ENCODE measurements around the gene SLC25A19.
"Not testable (repeated sequence)": the region's sequence is repeated elsewhere in the genome, so short reads cannot be mapped to it uniquely, and the experiment has no call there.

Gene SLC25A19

GRCh38 chr17:75301502-75302206, 12.4 kb upstream of the SLC25A19 start:
- no peak for DNase-seq (ENCODE audit: low read depth in 2 of 2)

GRCh38 chr17:75301049-75301448, 11.8 kb upstream of the SLC25A19 start:
- no peak for DNase-seq (ENCODE audit: low read depth in 2 of 2)

- DNase-seq (ENCODE audit: low read depth in 2 of 2) = no peak
Observed at GRCh38 chr17:75300280-75300679, 11.0 kb upstream of the SLC25A19 start.

GRCh38 chr17:75295201-75296158, 6.2 kb upstream of the SLC25A19 start:
- no peak for DNase-seq (ENCODE audit: low read depth in 2 of 2)

GRCh38 chr17:75292810-75293448, 3.7 kb upstream of the SLC25A19 start:
- DNase-seq (ENCODE audit: low read depth in 2 of 2) = not testable (repeated sequence)

- peak in 1 of 2 donors; percentile 62 for DNase-seq (ENCODE audit: low read depth in 2 of 2)
Observed at GRCh38 chr17:75289832-75290337, 652 bp upstream of the SLC25A19 start.

GRCh38 chr17:75288770-75289114, 491 bp downstream of the SLC25A19 start:
- no peak for DNase-seq (ENCODE audit: low read depth in 2 of 2)

- no peak for DNase-seq (ENCODE audit: low read depth in 2 of 2)
Observed at GRCh38 chr17:75288359-75288758, 874 bp downstream of the SLC25A19 start.

GRCh38 chr17:75287221-75287620, 2.0 kb downstream of the SLC25A19 start:
- no peak for DNase-seq (ENCODE audit: low read depth in 2 of 2)

GRCh38 chr17:75285123-75285522, 4.1 kb downstream of the SLC25A19 start:
- DNase-seq (ENCODE audit: low read depth in 2 of 2) = no peak

- DNase-seq (ENCODE audit: low read depth in 2 of 2) = not testable (repeated sequence)
Observed at GRCh38 chr17:75280189-75280588, 9.0 kb downstream of the SLC25A19 start.

GRCh38 chr17:75277664-75278071, 11.6 kb downstream of the SLC25A19 start:
- DNase-seq (ENCODE audit: low read depth in 2 of 2) = no peak

- no peak for DNase-seq (ENCODE audit: low read depth in 2 of 2)
Observed at GRCh38 chr17:75273977-75274708, 15.1 kb downstream of the SLC25A19 start.

GRCh38 chr17:75272848-75273184, 16.4 kb downstream of the SLC25A19 start:
- no peak for DNase-seq (ENCODE audit: low read depth in 2 of 2)

GRCh38 chr17:75271955-75272847, 17.0 kb downstream of the SLC25A19 start:
- DNase-seq (ENCODE audit: low read depth in 2 of 2) = no peak

GRCh38 chr17:75271233-75271954, 17.8 kb downstream of the SLC25A19 start:
- DNase-seq (ENCODE audit: low read depth in 2 of 2) = peak; percentile 71 to 83

- no peak for DNase-seq (ENCODE audit: low read depth in 2 of 2)
Observed at GRCh38 chr17:75270966-75271232, 18.3 kb downstream of the SLC25A19 start, which contains the start of gene MIF4GD. Gene MIF4GD (minus strand): TSS chr17:75271231. CDS start chr17:75270195, 1,036 bp downstream.

GRCh38 chr17:75270218-75270965, 18.8 kb downstream of the SLC25A19 start:
- DNase-seq (ENCODE audit: low read depth in 2 of 2) = peak in 1 of 2 donors; percentile 47

- no peak for DNase-seq (ENCODE audit: low read depth in 2 of 2)
Observed at GRCh38 chr17:75269844-75270217, 19.4 kb downstream of the SLC25A19 start.

All from stimulated activated CD4-positive, alpha-beta T cell treated with anti-CD3 and anti-CD28 coated beads, Interleukin-15, amount 100 ng/mL, for 48 hours (primary cell).